ENCODE measurements around the gene TP63.

DNA sequence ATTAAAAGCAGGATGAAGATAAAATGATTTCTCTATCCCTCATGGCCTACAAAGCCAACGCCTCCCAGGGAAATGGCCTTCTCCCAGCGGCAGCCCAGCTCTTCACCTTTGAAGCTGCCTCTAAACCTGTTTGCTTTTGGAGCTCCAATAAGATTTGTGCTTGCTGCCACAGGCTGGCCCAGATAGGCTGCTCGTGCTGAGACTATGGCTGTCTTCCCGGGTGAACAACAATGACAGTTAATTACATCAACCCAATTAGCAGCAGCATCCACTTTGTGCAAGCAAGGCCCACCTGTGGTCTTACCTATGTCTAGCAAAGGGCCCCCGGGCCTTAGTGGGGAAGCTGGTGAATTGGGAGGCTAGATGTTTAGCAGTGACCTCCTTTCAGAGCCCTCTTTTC lies 309.9 kb downstream of the TP63 start:
- TF ChIP-seq CTCF (IDR thresholded peaks at IDR 0.05; ENCODE audit: low read depth, low read length): no peak
- no peak for TF ChIP-seq POLR2A (IDR thresholded peaks at IDR 0.05; ENCODE audit: extremely low read depth, insufficient read length)
